ENCODE data around the gene SH3GL1. TPM values are rescaled to one million over a fixed set of nuclear protein-coding genes. Genes with fewer than 3 reads are reported as not detected.

Gene SH3GL1, protein sequence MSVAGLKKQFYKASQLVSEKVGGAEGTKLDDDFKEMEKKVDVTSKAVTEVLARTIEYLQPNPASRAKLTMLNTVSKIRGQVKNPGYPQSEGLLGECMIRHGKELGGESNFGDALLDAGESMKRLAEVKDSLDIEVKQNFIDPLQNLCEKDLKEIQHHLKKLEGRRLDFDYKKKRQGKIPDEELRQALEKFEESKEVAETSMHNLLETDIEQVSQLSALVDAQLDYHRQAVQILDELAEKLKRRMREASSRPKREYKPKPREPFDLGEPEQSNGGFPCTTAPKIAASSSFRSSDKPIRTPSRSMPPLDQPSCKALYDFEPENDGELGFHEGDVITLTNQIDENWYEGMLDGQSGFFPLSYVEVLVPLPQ
- 10 to 100 TPM; 43.3 to 57.7 TPM for total RNA-seq

DNA sequence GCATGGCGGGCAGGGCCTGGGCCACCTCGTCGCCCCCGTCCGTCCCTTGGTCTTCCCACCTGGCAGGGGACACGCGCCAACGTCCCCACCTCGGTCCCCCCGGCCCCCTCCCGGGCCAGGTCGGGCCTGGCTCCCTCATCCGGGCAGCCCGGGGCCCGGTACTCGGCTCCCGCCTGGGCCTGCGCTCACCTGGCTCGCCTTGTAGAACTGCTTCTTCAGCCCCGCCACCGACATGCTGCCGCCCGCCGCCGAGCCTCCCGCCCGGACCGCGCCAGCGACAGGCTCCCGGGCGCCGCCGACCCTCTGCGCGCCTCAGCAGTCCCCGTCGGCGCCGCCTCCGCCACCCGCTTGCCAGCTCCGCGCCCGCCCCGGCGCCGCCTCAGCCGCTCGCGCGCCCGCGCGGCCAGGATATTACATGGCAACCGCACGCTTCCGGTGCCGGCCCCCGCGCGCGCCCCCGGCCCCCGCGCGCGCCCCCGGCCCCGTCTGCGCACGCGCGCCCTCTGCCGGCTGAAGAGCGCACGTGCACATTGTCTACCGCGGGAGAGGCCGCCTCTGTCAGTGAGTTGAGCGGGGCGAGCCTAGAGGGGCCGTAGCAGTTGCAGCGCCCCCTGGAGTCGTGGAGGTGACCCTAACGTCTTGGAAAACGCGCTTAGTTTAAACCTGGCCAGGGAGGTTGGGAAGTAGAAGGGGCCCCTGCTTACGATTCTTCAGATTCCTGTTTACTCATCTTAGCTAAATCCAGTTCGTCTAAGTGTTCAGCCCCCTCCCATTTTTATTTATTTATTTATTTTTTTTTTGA, at the start of gene SH3GL1:
SH3GL1 (minus strand) TSS at position 413 of the 802 bp plus-strand sequence; CDS start at position 234, 179 bp downstream.
- Mint-ChIP-seq H3K27me3 (no peaks in the 10 kb centered on the region), H3K4me3 (peak within 1 kb of the TSS; percentile 97), H3K36me3 (peaks cover 33% of the 10 kb centered on the region), H3K27ac (peak within 1 kb of the TSS; percentile 97), H3K4me1 (peaks cover 58% of the 10 kb centered on the region), H3K9me3 (ENCODE audit: low read depth) (no peaks in the 10 kb centered on the region)
- DNase-seq (peak; percentile 94), ATAC-seq (peak; percentile 67)
- CTCF ChIA-PET: interaction anchor here (0.6 to 3.3 kb wide), 20 partner anchors 12 to 415 kb away, joined by 3 to 34 read pairs (median 4); partner anchors contain the start of genes EEF2, FSD1, MPND and YJU2

DNA sequence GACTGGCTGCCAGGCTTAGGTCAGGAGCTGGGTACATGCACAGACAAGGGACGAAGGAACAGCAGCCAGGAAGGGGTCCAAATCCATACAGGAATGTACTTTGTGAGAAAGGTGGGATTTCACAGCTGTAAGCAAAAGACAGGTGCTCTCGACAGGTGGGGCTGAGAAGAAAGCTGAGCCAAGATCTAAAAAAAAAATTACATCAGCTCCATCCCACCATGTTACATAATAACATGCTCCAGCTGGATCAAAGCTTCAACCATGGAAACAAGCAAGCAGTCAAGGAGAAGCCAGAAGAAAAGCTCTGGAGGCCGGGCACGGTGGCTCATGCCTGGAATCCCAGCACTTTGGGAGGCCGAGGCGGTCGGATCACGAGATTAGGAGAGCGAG, 49.3 kb upstream of the SH3GL1 start:
- CTCF ChIA-PET: no interaction called here
- Mint-ChIP-seq H3K4me3 (no peak overlapping the region), H3K27me3 (no peaks in the 10 kb centered on the region), H3K4me1 (no peaks in the 10 kb centered on the region), H3K36me3 (peaks cover 15% of the 10 kb centered on the region), H3K9me3 (ENCODE audit: low read depth) (no peaks in the 10 kb centered on the region), H3K27ac (no peak overlapping the region)
- no peak for DNase-seq
- no peak for ATAC-seq

DNA sequence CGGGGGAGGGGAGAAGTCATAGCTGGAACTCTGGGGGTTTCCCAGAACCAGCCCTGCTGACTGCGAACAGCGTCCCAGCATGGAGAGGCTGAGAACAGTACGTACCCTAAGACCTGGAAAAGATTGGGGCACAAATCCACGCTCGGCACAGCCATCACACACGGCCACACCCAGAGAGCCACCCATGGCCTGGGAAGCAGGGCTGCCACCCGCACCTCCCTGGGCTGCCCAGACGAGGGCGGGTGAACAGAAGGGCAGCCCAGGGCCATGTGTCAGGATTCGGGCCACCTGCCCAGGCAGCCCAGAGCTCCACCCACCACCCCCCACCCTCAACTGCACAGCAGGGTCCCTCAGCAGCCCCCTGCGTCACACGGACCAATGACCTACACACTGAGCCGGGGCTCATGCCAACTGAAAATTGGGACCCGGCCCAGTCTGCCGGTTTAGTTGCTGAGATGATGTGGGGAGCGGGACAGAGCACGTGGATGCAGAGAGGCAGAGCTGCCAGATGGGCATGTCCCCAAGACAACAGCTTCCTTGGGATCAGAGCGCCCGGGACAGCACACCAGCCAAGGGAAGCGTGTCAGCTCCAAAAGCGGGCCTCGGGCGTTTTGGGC, 48.8 kb upstream of the SH3GL1 start:
- H3K36me3 Mint-ChIP-seq: peaks cover 15% of the 10 kb centered on the region
- no peaks in the 10 kb centered on the region for H3K27me3 Mint-ChIP-seq
- no peaks in the 10 kb centered on the region for H3K9me3 Mint-ChIP-seq (ENCODE audit: low read depth)
- H3K4me3 Mint-ChIP-seq: no peak overlapping the region
- no peaks in the 10 kb centered on the region for H3K4me1 Mint-ChIP-seq
- DNase-seq (no peak), ATAC-seq (no peak)
- no peak overlapping the region for H3K27ac Mint-ChIP-seq
- CTCF ChIA-PET: no interaction called here

DNA sequence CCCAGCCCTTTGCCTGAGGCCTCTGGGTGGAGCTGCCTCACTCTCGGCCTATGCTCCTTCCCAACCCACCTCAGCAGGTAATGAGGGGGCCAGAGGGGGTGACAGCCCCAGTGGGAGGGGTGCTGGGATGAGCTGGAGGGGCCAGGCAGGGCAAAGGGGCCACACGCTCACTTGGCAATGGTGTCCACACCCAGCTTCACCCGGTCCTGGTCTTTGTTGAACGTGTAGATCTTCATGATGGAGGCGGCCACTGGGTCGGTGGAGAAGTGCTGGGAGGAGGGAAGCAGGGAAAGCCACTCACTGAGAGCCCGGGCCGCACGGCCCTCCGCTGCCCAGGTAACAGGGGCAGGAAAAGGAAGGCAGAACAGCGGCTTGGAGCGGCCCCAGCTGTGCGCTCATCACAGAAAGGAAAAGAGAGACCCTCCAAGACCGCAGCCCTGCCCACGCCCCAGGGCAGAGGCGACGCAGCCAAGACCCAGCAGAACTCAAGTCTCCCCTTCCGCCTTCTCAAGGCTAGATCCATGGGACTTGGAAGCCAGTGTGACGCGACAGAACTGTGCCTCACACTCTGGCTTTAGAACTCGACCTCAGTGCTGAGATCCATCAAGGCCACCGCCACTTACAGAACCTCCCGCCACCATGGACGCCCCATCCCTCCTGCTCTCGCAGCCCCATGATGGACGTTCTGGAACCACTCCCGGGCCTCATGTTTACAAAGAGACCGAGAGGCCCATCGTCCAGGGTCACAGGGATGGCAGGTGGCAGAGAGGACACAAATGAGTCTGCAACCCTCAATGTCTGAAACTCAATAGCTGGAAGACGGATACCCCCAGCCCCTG, 48.0 kb upstream of the SH3GL1 start:
- H3K36me3 Mint-ChIP-seq: peaks cover 15% of the 10 kb centered on the region
- H3K4me1 Mint-ChIP-seq: no peaks in the 10 kb centered on the region
- CTCF ChIA-PET: no interaction called here
- no peaks in the 10 kb centered on the region for H3K9me3 Mint-ChIP-seq (ENCODE audit: low read depth)
- no peak overlapping the region for H3K27ac Mint-ChIP-seq
- no peak for DNase-seq
- no peaks in the 10 kb centered on the region for H3K27me3 Mint-ChIP-seq
- no peak for ATAC-seq
- no peak overlapping the region for H3K4me3 Mint-ChIP-seq

DNA sequence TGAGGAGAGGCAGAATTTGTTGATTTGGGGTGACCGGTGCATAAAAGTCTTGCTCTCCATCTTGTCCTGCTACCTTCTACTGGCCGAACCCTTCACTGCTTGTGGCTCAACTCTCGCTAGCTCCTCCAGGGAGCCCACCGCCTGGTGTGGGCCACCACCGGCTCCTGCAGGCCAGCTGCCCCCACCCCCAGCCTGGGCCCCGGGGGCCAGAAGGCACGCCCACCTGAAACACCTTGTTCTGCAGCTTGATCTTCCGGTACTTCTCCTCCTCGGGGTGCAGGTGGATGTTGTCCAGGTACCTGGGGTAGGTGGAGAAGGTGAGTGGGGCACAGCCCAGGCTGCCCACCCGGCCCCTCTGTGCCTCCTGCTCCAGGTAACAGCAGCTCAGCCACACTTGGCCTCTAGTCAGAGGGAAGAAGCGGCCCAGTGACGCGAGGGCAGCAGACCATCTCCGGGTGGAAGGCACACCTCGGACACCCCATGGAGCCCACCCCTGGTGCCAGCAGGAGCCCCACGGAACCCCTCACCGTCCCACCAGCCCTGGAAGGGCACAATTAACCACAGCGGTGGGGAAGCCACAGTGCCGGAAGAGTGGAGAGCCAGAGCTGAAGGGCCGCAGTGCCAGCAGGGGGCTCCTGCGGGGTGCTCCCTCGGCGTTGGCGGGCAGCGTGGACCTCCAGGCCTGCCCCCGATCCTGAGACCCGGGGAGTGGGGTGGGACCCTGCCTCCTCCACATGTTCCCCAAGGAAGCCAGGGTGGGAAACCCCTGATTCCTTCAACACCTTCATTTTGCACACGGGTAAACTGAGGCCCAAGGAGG, 47.2 kb upstream of the SH3GL1 start:
- no peaks in the 10 kb centered on the region for H3K4me1 Mint-ChIP-seq
- CTCF ChIA-PET: no interaction called here
- H3K27me3 Mint-ChIP-seq: no peaks in the 10 kb centered on the region
- H3K36me3 Mint-ChIP-seq: peaks cover 15% of the 10 kb centered on the region
- DNase-seq (no peak), ATAC-seq (no peak)
- H3K4me3 Mint-ChIP-seq: no peak overlapping the region
- no peak overlapping the region for H3K27ac Mint-ChIP-seq
- H3K9me3 Mint-ChIP-seq (ENCODE audit: low read depth): no peaks in the 10 kb centered on the region

DNA sequence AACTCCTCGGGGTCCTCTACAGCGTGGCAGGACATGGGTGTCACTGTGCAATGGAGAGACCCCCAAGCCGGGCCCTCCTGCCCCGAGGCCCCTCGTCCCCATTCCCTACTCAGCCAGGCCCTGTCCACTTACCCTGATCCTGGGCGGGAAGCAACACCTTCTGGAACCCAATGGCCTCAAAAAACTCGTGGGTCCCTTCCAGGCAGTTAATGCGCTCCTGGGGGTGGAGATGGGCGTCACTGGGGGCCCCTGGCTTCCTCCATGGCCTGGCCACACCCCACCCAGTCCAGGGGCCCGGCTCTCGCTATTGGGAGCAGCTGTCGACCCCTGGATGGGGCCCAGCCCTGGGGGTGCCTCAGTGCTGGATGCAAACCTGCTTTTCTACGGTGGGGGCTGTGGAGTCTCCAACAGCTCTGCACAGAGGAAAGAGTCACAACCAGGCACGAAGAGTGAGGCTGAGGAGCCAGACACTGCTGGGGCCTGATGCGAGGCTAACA, 46.4 kb upstream of the SH3GL1 start:
- Mint-ChIP-seq H3K27me3 (no peaks in the 10 kb centered on the region), H3K9me3 (ENCODE audit: low read depth) (no peaks in the 10 kb centered on the region), H3K4me3 (no peak overlapping the region), H3K27ac (no peak overlapping the region), H3K4me1 (no peaks in the 10 kb centered on the region), H3K36me3 (peaks cover 22% of the 10 kb centered on the region)
- ATAC-seq: no peak
- CTCF ChIA-PET: no interaction called here
- DNase-seq: no peak

DNA sequence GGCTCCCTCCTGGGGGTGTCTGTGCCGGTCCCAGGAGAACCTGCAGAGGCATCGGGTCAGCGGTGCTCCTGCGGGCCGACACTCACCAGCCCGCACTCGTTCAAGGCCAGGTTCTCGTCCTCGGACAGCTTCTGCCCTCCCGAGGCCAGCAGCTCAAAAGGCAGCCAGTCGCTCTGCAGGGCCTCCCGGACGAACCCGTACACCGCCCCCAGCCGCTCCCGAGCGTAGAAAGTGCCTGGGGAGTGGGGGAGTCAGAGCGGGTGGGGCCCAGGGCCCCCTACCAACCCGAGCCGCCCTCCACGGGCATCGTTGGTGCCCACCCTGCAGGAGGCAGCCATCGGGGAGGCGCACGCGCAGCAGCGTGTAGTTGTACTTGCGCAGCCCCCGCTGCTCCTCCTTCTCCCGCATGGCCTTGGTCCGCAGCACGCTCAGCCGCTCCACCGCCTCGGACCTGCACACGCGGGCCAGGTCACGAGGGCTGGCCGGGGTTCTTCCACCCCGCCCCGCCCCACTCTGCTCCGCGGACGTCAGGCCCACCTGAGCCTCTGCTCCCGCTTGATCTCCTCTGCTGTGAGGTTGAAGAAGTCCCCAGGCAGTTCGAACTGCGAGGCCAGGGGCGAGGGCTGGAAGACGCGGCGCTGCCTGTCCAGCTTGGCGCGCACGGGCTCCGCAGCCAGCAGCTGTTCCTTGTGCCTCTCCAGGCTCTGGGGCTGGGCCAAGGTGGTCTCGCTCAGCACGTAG, 45.8 kb upstream of the SH3GL1 start:
- CTCF ChIA-PET: interaction anchor here (1.5 kb wide), 1 partner anchor 179 kb away, joined by 3 read pairs; no protein-coding TSS in a partner anchor
- ATAC-seq (no peak), DNase-seq (no peak)
- no peaks in the 10 kb centered on the region for H3K4me1 Mint-ChIP-seq
- H3K27me3 Mint-ChIP-seq: no peaks in the 10 kb centered on the region
- peaks cover 22% of the 10 kb centered on the region for H3K36me3 Mint-ChIP-seq
- H3K4me3 Mint-ChIP-seq: no peak overlapping the region
- no peaks in the 10 kb centered on the region for H3K9me3 Mint-ChIP-seq (ENCODE audit: low read depth)
- no peak overlapping the region for H3K27ac Mint-ChIP-seq

DNA sequence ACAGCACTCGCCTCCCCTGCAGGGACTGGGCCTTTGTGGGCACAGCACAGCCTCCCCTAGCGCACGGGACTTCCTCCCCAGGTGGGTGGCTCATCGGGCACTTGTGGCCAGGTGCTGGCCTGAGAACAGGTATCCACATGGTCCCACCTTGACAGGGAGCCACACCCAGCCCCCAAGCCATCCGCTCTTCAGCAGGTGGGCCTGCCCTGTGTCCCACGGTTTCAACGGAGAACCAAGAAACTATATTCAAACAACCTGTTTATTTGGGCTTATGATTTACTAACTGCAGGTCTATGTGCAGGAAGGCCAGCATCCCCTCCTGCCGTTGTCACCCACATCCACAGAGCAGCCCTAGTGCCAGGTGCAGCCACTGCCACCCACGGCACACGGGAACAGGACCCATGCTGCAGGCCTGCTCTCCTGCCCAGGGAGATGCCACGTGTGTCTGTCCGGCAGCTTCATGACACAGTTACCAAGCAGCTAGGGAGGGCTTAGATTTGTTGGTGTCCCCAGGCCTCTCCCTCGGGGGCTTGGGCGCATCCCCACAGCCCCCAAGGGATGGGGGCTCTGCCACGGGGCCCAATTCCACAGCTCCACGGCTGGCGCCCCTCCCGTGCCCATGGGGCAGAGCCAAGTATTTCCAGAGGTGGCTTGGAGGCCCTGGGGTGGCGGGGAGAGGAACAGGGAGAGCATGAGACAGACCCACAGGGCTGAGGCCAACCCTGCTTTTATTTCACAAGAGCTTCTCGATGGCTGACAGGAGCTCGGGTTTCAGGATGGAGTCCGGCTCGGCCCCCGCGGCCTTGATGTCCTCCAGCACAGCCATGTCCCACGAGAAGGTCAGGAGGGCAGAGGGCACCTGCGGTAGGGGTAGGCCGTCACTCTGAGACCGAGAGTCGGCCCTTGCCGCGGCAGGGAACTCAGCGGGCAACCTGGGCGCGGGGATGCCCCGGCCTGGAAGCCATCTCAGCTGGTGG, 44.7 kb upstream of the SH3GL1 start:
- H3K4me1 Mint-ChIP-seq: no peaks in the 10 kb centered on the region
- peaks cover 20% of the 10 kb centered on the region for H3K36me3 Mint-ChIP-seq
- no peaks in the 10 kb centered on the region for H3K27me3 Mint-ChIP-seq
- ATAC-seq (no peak), DNase-seq (no peak)
- CTCF ChIA-PET: interaction anchor here (1.5 kb wide), 1 partner anchor 178 kb away, joined by 3 read pairs; no protein-coding TSS in a partner anchor
- H3K27ac Mint-ChIP-seq: no peak overlapping the region
- H3K9me3 Mint-ChIP-seq (ENCODE audit: low read depth): no peaks in the 10 kb centered on the region
- H3K4me3 Mint-ChIP-seq: no peak overlapping the region

DNA sequence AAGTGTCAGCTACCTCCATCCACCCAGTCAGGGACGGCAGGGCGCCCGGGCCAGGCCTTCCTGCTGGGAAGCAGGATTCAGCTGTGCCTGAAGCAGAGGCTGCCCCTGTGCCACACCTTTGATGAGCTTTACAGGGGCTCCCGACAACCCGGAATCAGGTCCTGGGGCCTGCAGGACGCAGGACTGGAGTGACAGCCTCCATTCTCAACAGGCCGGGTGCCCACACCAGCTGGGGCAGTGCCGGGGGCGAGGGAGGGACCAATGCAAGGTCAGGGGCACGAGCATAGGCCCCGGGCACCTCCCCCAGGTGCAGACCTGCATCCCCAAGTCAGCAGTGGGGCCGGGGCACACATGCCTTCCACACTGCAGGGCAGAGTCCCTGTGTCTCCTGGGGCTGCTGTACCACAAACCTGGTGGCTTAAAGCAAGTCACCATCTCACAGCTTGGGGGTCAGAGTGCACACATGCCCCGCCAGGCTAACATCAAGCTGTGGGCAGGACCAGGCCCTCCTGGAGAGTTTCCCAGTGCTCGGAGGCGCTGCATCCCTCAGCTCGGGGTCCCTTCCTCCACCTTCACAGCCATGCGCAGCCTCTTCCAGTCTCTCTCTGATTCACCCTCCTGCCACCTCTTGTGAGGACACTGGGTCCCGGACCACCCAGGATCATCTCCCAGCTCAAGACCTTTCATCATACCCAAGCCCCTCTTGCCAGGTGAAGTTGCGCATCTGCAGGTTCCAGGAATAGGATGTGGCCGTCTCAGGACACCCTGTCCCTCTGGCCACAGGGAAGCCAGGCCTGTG, 43.8 kb upstream of the SH3GL1 start:
- H3K27ac Mint-ChIP-seq: no peak overlapping the region
- DNase-seq: no peak
- peaks cover 18% of the 10 kb centered on the region for H3K36me3 Mint-ChIP-seq
- H3K4me3 Mint-ChIP-seq: no peak overlapping the region
- CTCF ChIA-PET: interaction anchor here (1.5 kb wide), 1 partner anchor 177 kb away, joined by 3 read pairs; no protein-coding TSS in a partner anchor
- no peaks in the 10 kb centered on the region for H3K27me3 Mint-ChIP-seq
- H3K4me1 Mint-ChIP-seq: no peaks in the 10 kb centered on the region
- ATAC-seq: no peak
- no peaks in the 10 kb centered on the region for H3K9me3 Mint-ChIP-seq (ENCODE audit: low read depth)

DNA sequence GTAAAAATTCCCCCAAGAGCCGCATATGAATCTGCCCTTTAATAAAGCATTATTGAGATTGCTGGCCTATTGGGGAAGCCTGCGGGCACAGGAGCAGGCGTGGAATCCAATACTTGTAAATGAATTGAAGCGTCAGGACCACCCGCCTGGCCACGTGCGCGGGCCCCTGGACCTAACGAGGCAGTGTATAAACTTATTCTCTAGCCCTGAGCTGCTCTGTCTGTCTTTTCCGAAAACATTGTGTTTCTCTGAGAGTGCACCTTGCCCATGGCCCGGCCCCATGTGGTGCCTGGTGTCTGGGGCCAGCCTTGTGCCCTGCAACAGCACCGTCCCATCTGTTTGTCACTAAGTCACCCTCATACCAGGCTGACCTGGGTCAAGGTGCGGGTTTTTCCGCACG, 42.8 kb upstream of the SH3GL1 start:
- no peak overlapping the region for H3K4me3 Mint-ChIP-seq
- no peaks in the 10 kb centered on the region for H3K9me3 Mint-ChIP-seq (ENCODE audit: low read depth)
- no peaks in the 10 kb centered on the region for H3K27me3 Mint-ChIP-seq
- H3K36me3 Mint-ChIP-seq: peaks cover 15% of the 10 kb centered on the region
- H3K4me1 Mint-ChIP-seq: no peaks in the 10 kb centered on the region
- ATAC-seq (no peak), DNase-seq (no peak)
- H3K27ac Mint-ChIP-seq: no peak overlapping the region
- CTCF ChIA-PET: no interaction called here
